ENCODE data around the gene RABGEF1.

RABGEF1 gene

GRCh38 chr7:66859794-66860645 is 119.5 kb downstream of the RABGEF1 start:
- no peak for DNase-seq

- no peak for DNase-seq
These were observed 120.2 kb downstream of the RABGEF1 start for GRCh38 chr7:66860767-66861166.

Measured in inflammatory macrophage (primary cell).